CD4-positive, alpha-beta T cell treated with Interleukin-12 subunit alpha and Interleukin-12 subunit beta, for 1 hour (primary cell): ENCODE results near the gene PPP1R14C.

Source experiments
- DNase-seq: peaks from one replicate; pipeline ENCODE4 v3.0.0-alpha.2; 2020

Gene PPP1R14C

DNA sequence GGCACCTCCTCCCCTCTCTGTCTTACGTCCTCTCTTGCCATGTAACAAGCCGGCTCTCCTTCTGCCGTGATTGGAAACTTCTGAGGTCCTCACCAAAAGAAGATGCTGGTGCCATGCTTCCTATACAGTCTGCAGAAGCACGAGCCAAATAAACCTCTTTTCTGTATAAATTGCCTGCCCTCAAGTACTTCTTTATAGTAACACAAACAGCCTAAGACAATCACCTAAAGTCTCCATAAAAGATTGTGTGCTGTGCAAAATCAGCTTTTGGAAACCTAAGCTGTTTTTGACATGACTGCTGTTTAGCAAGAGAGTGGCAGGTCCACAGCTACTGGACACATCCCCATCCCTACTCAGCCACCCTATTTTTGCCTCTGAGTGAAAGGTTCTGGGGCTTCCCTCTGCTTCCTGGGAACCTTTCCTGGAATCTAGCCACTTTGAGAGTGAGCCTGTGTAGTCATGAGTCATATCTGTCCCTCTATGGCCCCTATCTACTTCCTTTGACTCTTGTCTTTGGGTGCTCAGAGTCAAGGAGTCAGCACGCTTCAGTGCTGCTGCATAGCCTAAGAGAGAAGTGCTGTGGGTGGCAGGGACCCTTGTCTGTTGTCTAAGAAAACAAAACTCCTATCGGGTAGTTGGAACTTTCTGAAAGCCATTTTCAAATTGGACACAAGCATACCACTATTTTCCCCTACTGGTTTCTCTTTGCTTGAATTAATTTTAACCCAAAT lies 110.0 kb downstream of the PPP1R14C start:
- no peak for DNase-seq

DNA sequence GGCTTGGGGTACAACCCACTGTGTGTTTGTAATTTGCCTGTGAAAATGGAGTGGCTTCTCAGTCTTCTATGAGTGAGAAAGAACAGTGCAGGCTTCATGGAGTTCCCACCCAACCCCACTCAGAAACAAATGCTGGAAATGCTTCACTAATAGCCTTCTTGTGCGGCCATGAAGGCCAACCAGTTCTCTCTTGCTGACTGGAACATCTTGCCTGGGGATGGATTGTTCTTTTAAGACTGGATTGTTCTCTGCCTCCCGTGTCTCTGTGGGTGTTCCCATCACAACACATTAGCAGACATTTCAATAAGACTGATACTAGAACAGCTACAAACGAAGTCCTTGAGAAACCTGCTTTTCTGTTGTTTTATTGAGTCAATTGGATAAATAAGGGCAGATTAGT lies 110.6 kb downstream of the PPP1R14C start:
- DNase-seq, result no peak

DNA sequence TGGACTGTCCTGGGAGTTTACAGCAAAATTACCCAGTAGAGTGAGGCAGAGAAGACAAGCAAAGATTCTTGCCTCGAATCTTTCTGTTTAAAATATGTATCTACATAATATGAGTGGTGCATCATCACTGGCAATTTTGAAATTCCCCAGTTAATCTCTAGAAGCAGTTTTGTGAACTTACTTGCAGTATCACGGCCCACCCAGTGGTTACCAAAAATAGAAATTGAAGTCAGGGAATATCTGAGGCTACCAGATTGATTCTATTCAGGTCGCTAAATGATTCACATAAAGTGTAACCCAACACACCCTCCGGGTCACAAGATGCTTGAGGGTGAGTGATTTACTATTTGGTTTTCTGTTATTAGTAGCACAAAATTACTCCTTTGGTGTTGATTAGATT lies 111.9 kb downstream of the PPP1R14C start:
- no peak for DNase-seq

DNA sequence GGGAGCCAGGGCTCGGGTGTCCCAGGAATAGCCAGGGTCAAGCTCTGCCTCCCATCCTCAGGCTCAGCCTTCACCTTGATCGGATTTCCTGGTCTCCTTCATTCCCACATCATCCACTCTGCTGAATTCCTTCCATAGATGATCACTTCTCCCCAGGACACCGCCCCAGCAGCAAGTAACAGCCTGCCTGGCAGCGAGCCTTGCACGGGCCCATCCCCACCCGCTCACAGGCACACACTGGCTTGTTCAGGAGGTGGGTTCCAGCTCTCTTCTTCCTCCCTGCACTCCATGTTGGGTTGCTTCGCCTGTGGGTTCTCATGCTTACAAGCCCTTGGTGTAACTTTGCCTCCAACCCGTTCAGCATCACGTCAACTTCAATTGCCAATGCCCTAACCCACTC lies 113.0 kb downstream of the PPP1R14C start:
- no peak for DNase-seq

DNA sequence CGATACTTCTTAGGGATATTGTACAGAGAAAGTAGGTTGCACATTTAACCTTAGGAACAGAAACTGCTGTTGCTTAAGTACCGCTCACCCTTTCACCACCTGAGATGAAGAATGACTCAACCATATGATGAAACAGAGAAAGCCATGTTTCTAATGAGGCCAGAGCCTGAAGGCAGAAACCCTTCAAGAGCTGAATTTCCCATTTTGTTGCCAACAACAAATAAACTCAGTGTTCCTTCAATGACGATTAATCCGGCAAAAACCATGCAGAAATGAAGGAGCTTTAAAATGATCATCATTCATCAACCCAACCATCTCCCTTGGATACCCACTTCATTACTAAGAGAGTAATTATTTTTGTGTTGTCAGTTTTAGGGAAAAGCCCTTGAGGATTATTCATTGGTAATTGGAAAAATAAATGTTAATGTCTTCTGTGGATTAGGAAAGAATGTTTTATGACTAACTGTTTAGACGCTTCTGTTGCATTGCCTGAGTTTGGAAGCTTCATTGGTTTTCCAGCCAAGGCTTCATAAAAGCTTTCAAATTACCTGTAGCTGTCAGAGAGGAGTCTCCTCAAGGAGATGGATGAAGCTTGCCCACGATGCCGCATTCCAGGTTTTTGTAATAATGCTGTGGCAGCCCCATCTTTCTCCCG lies 113.9 kb downstream of the PPP1R14C start:
- DNase-seq, result no peak

DNA sequence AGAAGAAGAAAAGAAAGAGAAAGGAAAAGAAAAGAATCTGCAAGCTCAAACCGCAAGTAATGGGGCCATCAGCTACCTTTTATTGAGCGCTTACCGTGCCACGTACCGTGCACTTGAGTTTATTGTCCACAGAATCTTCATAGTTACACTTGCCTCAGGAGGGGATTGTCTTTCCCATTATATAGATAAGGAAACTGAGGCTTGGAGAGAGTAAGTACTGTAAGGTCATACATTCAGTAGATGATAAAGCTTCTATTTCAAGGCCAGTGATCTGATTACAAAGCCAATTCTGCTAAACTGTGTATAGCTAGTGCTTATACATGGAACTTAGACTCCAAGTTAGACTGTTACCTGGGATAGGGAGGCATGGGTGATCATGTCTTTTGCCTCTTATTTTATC lies 115.5 kb downstream of the PPP1R14C start:
- DNase-seq, result no peak

DNA sequence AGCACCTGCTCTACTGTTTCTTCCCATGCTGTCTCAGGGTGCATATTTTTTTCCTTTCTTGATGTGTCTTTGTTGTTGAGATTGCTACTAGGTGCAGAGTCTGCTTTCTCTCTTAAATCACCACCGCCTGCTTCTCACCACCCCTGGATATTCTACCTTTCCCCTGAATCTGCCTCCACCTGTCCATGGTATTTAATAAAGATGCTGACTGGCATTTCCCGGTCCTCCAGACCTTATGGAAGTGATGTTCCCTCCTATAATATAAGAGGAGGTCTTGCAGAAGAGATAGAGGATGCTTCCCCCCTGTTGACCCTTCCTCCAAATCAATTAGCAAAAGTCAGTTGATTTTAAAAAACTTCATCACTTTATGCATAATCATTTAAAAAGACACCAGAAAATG lies 118.1 kb downstream of the PPP1R14C start:
- no peak for DNase-seq

DNA sequence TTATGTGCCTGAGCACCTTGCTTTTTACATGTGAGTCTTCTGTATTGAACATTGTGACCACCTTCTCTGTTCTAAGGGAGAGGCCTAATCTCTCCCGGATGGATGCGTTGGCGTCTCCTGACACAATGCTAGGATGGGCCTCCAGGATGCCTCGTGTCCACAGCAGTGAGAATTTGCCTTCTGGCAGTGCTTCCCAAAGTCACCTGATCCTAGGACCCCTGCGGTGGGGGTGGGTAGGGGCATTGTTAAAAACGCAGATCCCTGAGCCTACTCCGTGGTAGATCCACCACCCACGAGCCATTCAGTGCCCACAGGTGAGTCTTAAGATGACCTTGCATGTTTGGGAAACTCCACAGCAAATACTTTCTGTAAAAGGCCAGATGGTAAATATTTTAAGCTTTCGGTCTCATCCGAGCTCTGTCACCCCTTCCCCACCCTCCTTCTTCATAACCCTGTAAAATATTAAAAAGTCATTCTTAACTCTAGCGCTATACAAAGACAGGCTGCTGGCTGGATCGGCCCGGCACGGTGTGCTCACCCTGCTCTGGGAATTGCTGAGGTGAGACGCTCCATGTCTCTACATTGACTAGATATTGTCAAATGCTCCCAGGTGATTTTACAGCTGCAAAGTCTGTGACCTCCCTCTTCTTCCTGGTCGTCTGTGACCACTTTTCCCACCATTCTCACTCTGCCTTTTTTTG lies 119.3 kb downstream of the PPP1R14C start:
- DNase-seq, result no peak

DNA sequence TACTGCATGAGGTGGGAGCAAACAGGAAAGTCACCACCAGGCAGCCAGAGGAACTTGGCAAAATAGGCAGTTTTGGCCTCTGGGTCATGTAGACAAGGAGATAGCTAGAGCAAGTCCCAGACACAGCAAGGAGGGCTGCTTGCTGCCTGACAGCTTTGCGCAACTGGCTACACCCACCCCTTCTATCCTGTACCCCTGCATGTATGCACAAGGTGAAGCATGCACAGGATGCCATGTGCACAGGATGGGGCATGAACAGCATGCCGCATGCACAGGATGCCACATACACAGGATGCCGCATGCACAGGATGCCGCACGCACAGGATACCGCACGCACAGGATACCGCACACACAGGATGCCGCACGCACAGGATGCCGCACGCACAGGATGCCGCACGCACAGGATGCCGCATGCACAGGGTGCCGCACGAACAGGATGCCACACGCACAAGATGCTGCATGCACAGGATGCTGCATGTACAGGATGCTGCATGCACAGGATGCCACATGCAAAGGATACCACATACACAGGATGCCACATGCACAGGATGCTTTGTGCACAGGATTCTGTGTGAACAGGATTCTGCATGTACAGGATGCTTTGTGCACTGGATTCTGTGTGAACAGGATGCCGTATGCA lies 121.0 kb downstream of the PPP1R14C start:
- peak; percentile 20 for DNase-seq

DNA sequence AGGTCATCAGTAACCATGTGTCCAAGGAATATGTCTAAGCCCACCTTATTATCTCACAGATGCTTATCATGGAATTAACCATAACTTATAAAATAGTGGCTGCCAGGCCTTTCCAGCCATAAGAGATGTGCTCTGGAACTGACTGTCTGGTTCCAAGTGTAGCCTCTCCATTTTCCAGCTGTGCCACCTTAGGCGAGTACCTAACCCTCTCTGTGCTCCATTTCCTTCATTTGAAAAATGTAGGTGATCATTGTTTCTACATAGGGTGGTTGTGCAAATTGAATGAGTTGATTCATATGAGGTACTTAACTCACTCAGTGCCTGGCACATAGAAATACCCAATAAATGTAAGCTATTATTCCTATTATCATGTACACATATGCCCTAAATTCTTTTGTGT lies 123.5 kb downstream of the PPP1R14C start:
- no peak for DNase-seq

DNA sequence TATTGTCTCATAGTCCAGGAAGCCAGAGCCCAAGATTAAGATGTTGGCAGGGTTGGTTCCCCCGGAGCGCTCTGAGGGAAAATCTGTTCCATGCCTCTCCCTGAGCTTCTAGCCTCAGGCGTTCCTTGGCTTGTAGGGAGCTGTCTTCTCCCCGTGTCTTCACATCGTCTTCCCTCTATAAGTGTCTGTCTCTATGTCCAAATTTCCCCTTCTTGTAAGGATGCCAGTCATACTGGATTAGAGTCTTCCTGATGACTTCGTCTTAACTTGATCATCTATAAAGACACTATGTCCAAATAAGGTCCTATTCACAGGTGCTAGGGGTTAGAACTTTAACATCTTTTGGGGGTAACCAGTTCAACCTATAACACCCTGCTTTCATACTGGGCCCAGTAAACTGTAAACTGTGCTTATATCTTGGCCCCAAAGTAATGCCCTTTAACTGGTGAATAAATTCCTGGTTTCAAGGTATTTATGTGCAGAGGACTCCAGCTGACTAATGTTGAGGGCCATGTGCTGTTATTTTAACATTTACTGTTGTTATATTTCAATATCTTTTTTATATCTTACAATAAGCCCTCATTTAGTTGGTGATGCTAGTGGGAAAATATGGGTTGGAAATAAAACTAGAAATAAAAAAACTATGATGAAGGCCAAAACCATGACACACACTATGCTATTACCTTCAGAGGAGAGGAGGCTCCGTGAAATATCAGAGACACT lies 124.3 kb downstream of the PPP1R14C start:
- no peak for DNase-seq

DNA sequence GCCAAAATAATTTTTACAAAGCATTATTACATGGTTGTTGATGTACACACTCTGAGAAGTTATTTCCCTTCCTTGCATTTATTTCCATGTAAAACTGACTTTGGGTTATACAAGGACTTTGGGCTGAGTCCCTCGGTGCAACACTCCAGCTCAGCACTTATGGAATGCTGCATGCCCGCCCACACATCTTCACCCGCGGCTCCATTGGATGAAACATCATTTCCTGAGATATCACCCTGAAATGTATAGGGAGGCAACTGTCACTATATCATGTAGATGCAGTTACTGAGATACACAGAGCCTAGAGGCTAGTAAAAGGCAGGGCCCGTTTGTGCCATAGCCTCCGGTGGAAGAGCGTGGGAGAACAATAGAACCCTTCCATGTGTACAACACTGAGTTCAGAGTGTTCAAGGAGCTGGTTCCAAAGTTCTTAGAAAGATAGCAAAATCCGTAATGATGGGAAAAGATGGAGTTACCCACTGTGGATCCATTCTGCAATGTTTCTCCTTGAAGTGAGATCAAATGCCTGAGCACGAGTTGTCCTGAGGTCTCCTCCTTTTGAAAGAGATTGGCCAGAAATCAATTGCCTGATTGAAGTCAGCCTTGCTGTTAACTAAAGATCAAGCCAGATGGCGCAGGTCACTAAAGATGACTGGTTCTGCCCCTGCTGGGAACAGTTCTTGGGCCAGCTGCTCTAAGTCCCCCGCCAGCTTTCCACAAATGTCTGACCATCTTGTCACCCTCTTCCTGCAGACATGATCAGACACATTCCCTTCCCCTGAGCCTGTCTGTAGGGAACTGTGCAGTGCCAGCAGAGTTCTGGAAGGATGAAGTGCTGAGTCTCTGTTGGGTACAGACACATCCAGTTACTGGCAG lies 125.1 kb downstream of the PPP1R14C start:
- DNase-seq, result no peak

DNA sequence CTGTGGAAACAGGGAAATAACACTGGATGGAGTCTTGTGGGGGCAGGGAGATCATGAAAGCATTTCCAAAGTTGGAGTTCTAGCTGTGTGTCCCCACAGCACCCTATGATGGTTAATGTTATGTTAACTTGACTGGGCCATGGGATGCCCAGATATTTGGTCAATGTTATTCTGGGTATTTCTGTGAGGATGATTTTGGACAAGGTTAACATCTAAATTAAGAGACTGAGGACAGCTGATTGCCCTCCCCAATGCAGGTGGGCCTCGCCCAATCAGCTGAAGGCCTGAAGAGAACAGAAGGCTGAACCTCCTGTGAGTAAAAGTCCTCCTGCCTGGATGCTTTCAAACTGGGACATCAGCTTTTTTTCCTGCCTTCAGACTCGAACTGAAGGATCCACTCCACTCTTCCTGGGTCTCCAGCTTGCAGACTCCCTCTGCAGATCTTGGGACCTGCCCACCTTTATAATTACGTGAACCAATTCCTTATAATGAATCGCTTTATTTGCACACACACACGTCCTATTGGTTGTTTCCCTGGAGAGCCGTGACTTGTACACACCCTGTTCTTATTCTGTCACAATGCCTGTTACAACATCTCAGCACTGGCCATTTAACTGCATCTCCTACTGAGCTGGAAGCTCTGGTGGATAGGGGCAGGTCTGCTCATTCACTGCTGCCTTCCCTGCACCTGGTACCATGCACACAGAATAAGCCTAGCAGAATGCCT lies 126.4 kb downstream of the PPP1R14C start:
- DNase-seq, result no peak

DNA sequence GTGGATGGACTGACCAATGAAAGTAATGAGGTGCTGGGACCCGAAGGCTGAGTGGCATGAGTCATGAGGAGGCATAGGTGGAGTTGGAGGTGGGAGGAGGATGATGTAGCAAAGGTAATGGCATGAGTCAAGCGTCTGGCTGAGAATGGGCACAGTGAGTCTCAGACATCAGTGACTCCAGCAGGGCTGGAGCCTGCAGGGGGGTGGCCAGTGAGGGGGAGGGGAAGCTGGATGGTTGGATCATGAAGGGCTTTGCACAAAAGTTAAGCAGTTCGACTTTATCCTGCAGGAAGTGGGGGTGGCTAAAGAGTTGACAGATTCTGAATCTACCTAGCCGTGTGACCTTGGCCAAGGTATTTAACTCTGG lies 127.0 kb downstream of the PPP1R14C start:
- no peak for DNase-seq

DNA sequence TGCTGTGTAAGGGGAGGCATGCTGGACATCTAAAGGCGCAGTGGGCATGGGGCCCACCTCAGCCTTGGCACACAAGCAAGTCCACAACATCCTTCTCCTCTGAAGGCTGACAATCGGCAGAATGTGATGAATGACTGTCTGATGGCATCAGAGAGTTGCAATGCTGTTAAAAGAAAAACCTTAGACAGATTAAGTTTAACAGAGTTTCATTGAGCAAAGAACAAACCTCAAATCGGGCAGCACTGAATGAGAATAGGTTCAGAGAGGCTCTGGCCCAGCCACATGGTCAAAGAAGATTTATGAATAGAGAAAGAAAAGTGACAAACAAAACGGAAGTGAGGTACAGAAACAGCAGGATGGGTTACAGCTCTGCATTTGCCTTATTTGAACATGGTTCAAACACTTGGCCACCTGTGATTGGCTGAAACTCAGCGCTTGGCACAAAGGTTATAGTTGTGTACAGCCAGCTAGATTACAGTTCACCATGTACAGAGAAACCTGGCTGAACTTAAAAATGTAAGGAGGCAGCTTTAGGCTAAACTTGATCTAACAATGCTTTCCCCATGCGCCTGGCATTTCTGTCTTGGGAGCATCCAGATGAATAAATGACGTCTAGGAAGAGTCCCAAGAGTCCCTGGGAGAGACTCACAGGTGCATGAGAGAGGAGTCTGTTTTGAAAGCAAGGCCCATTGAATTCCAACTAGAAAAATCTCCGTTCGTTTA lies 127.6 kb downstream of the PPP1R14C start:
- no peak for DNase-seq

DNA sequence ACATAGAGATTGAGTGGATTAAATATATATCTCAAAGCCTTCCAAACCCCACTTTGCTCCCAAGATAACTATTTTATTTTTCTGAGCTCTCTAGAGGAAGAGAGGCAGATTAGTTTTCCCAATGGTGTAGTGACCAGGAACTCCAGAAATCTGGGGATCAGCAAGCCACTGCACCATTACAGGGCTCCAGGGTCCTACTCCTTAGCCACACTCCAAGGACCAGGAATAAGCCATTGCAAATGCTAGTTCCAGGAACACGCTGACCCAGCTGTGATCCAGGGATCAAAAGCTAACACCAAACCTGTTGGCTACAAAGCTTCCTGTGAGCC lies 128.3 kb downstream of the PPP1R14C start:
- no peak for DNase-seq

DNA sequence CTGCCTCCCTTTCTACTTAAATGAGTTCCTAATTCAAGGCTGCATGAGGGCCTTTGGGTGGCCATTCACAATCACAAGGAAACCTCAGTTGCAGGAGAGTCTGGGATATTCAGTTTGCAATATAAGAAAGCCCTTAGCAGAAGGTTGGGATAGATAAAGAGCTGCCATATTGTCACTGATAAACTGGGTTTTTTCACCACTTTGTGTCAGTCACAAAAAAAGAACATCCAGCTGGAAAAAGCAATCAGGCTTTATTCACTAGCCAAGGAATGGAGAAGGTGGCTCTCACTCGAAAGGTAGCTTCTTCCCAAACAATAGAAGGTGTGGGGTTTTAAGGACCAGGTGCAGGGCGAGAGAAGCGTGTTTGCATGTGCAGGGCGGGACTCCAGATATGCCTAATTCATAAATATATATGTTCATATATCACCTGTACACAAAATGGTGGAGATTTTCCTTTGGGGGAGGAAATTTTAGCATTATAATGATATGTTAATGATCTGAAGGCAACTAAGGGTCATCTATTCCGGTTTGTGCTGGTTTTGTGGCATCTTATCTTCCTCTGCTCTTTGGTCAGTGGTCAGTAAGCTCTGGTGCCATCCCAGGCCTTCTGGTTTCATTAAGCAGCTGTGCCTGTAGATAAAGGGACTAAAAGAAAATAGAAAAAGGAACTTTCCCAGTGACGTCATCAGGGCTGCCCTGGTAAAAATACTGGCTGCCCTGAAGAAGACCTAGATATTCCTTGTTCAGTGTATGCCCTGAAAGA lies 128.8 kb downstream of the PPP1R14C start:
- DNase-seq, result no peak

DNA sequence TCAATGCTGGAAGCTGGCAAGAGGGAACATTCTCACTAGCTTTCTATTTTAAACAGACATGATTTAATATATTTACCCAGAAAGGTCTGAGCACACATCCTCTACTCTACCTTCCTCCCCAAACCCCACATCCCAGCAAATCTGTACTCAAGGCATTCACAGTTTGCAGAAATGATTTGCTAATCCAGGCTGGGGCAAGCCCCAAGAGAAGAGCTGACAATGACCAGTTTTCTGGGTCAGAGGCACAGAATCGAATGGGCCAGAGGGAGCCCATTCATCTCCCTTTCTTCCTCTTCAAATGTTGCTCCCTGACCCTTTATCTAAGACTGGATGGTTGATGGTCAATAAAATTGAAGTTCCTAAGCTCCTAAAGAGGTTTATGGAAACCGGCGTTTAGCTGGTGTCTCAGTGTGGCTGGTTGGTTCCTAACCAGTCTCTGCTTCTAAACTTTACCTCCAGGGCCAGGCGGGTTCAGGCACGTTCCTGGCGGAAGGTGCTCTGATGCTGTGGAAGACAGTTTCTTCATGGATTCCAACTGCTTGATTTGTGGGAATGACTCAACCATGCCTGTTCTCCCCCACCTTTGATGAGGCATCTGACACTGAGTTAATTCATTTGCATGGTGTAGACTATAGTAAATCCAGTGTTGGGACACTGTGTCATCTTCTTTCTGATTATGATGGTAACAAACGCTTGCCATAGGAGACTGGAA lies 129.6 kb downstream of the PPP1R14C start:
- DNase-seq, result no peak

DNA sequence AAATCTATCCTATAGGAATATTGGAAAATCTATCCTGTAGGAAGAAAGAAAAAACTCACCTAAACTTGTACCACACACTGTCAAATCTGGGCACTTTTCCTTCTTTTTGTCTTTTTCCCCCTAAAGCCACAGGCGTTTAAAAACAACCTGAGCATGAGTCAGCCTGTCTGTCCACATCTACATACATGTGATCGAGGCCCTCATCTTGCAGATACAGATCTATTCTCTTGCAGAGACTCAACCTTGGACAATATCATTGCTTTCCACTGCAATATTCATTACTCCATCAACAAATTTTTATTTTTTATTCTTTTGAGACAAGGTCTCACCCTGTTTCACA lies 130.1 kb downstream of the PPP1R14C start:
- DNase-seq, result no peak
